NCI-H446 (cell line): Measurements from ENCODE around the gene MEI4.
"Not testable (repeated sequence)": the region's sequence is repeated elsewhere in the genome, so short reads cannot be mapped to it uniquely, and the experiment has no call there.

Experiments
- DNase-seq, 2 experiments: peaks; one replicate each; lab custom pipeline; 2025; lab: John Stamatoyannopoulos, UW

Gene MEI4

GRCh38 chr6:77816766-77817270, 164.0 kb downstream of the MEI4 start:
- DNase-seq = no peak

- no peak for DNase-seq
Measured at GRCh38 chr6:77822265-77822664, 169.4 kb downstream of the MEI4 start.

GRCh38 chr6:77825204-77825603, 172.4 kb downstream of the MEI4 start:
- no peak for DNase-seq

- no peak for DNase-seq
Measured at GRCh38 chr6:77829736-77830135, 176.9 kb downstream of the MEI4 start.

- DNase-seq = not testable (repeated sequence)
Measured at GRCh38 chr6:77833749-77834148, 180.9 kb downstream of the MEI4 start.

GRCh38 chr6:77834591-77834996, 181.8 kb downstream of the MEI4 start:
- no peak for DNase-seq

GRCh38 chr6:77837034-77837784, 184.4 kb downstream of the MEI4 start:
- DNase-seq = no peak

GRCh38 chr6:77839292-77839691, 186.5 kb downstream of the MEI4 start:
- DNase-seq = no peak

GRCh38 chr6:77844822-77845221, 192.0 kb downstream of the MEI4 start:
- no peak for DNase-seq

GRCh38 chr6:77853401-77853800, 200.6 kb downstream of the MEI4 start:
- no peak for DNase-seq

GRCh38 chr6:77856391-77856790, 203.6 kb downstream of the MEI4 start:
- DNase-seq = no peak

- DNase-seq = no peak
Measured at GRCh38 chr6:77857421-77857820, 204.6 kb downstream of the MEI4 start.

- DNase-seq = no peak
Measured at GRCh38 chr6:77876300-77876699, 223.5 kb downstream of the MEI4 start.

GRCh38 chr6:77879527-77879926, 226.7 kb downstream of the MEI4 start:
- no peak for DNase-seq

- DNase-seq = no peak
Measured at GRCh38 chr6:77880501-77880900, 227.7 kb downstream of the MEI4 start.

- DNase-seq = no peak
Measured at GRCh38 chr6:77883851-77884250, 231.0 kb downstream of the MEI4 start.

GRCh38 chr6:77893391-77893790, 240.6 kb downstream of the MEI4 start:
- DNase-seq = no peak

GRCh38 chr6:77906070-77906469, 253.2 kb downstream of the MEI4 start:
- no peak for DNase-seq

- DNase-seq = no peak
Measured at GRCh38 chr6:77910826-77911225, 258.0 kb downstream of the MEI4 start.

GRCh38 chr6:77926198-77926751, 273.4 kb downstream of the MEI4 start:
- DNase-seq = no peak

GRCh38 chr6:77930382-77930781, 277.5 kb downstream of the MEI4 start:
- DNase-seq = no peak

- no peak for DNase-seq
Measured at GRCh38 chr6:77930952-77931351, 278.1 kb downstream of the MEI4 start.

- no peak for DNase-seq
Measured at GRCh38 chr6:77962070-77962469, 309.2 kb downstream of the MEI4 start.

GRCh38 chr6:77965449-77965848, 312.6 kb downstream of the MEI4 start:
- no peak for DNase-seq
